ENCODE measurements around the gene PRRX2.

GRCh38 chr9:129736334-129736733, 70.9 kb downstream of the PRRX2 start:
- no peak for TF ChIP-seq POLR2AphosphoS5 (IDR thresholded peaks at IDR 0.05; ENCODE audit: insufficient read depth in 1 of 2, low read depth in 1 of 2)
- TF ChIP-seq CTCF (IDR thresholded peaks at IDR 0.05), result no peak
- TF ChIP-seq POLR2A (IDR thresholded peaks at IDR 0.05), result no peak
